WTC11 (cell line): ENCODE data around the gene ZNF740. TPM values are rescaled to one million over a fixed set of nuclear protein-coding genes. Genes with fewer than 3 reads are reported as not detected.

Source experiments
- ATAC-seq: fragments of 200-7000 bp; cut with Tn5 transposase; 2 replicates; pipeline ENCODE4 v1.10.0; 2021; ENCODE audit warnings: mild to moderate bottlenecking, moderate library complexity
- CTCF ChIA-PET: fragments of 300-600 bp; sonication (Branson Sonifier 250); formaldehyde crosslinking; loops from one replicate; lab custom pipeline; 2021; ENCODE audit warnings: antibody characterized with exemption; lab: Charles Lee
- POLR2A ChIA-PET: fragments of 350-600 bp; sonication (Branson Sonifier 250); formaldehyde crosslinking; loops from one replicate; lab custom pipeline; 2021; ENCODE audit warnings: antibody characterized with exemption; lab: Charles Lee
- DNase-seq: peaks from one replicate; pipeline ENCODE4 v3.0.0; 2021; ENCODE audit warnings: low spot score
- H3K27ac Mint-ChIP-seq: 2 replicates; pipeline ENCODE4 v1.8.0; 2021; ENCODE audit warnings: mixed read lengths
- H3K27me3 Mint-ChIP-seq: 2 replicates; pipeline ENCODE4 v1.8.0; 2021; ENCODE audit warnings: low read depth, mild to moderate bottlenecking, moderate library complexity, mixed read lengths
- H3K36me3 Mint-ChIP-seq: 2 replicates; pipeline ENCODE4 v1.8.0; 2021; ENCODE audit warnings: mixed read lengths
- H3K4me1 Mint-ChIP-seq: 2 replicates; pipeline ENCODE4 v1.8.0; 2022; ENCODE audit warnings: mixed read lengths
- H3K4me3 Mint-ChIP-seq: 2 replicates; pipeline ENCODE4 v1.8.0; 2021; ENCODE audit warnings: mild to moderate bottlenecking, moderate library complexity, mixed read lengths
- H3K9me3 Mint-ChIP-seq: 2 replicates; pipeline ENCODE4 v1.8.0; 2021; ENCODE audit warnings: mixed read lengths
- FOXP1 ChIP-seq: sonication (generic); formaldehyde crosslinking; IDR thresholded peaks from 2 replicates; pipeline ENCODE4 v1.8.0; 2022; ENCODE audit warnings: missing genetic modification reagents, mild to moderate bottlenecking, moderate library complexity, borderline replicate concordance
- GTF2I ChIP-seq: fragments of 250-450 bp; sonication (Bioruptor Pico); conservative IDR thresholded peaks from 2 replicates; pipeline ENCODE4 v1.4.0; 2021; ENCODE audit warnings: mild to moderate bottlenecking
- HMGA2 ChIP-seq: fragments of 250-450 bp; sonication (Bioruptor Pico); IDR thresholded peaks from 2 replicates; pipeline ENCODE4 v1.4.0; 2021; ENCODE audit warnings: mild to moderate bottlenecking, moderate library complexity
- JUN ChIP-seq: sonication (generic); formaldehyde crosslinking; IDR thresholded peaks from 2 replicates; pipeline ENCODE4 v1.8.0; 2023; ENCODE audit warnings: mild to moderate bottlenecking, missing genetic modification reagents
- KAT7 ChIP-seq: sonication (generic); formaldehyde crosslinking; IDR thresholded peaks from 2 replicates; pipeline ENCODE4 v1.8.1; 2023; ENCODE audit warnings: missing genetic modification reagents, mild to moderate bottlenecking, borderline replicate concordance
- NFE2L1 ChIP-seq: sonication (generic); formaldehyde crosslinking; IDR thresholded peaks from 2 replicates; pipeline ENCODE4 v1.8.1; 2023; ENCODE audit warnings: missing genetic modification reagents
- NFYB ChIP-seq: sonication (generic); formaldehyde crosslinking; conservative IDR thresholded peaks from 2 replicates; pipeline ENCODE4 v1.8.0; 2022; ENCODE audit warnings: low read depth, missing genetic modification reagents
- PRRX2 ChIP-seq: fragments of 250-450 bp; sonication (Bioruptor Pico); IDR thresholded peaks from 2 replicates; pipeline ENCODE4 v1.8.0; 2021; ENCODE audit warnings: mild to moderate bottlenecking
- ZNF416 ChIP-seq: fragments of 250-450 bp; sonication (Bioruptor Pico); IDR thresholded peaks from 2 replicates; pipeline ENCODE4 v1.9.0; 2021; ENCODE audit warnings: mild to moderate bottlenecking, inconsistent platforms
- total RNA-seq: library from RNA; stranded (reverse); gene quantifications from 3 replicates; pipeline ENCODE4 v1.2.3, GENCODE V29; 2021
- TF ChIP-seq, protein P1 (sequence below): fragments of 250-450 bp; sonication (Bioruptor Pico); conservative IDR thresholded peaks from 2 replicates; pipeline ENCODE4 v1.9.0; 2021; ENCODE audit warnings: mild to moderate bottlenecking
- TF ChIP-seq, protein P2 (sequence below): sonication (generic); formaldehyde crosslinking; IDR thresholded peaks from 2 replicates; pipeline ENCODE4 v1.8.1; 2023; ENCODE audit warnings: mild to moderate bottlenecking, missing genetic modification reagents
- TF ChIP-seq, protein P3 (sequence below): fragments of 250-450 bp; sonication (Bioruptor Pico); IDR thresholded peaks from 2 replicates; pipeline ENCODE4 v1.9.0; 2021; ENCODE audit warnings: mild to moderate bottlenecking, borderline replicate concordance
- TF ChIP-seq, protein P4 (sequence below): sonication (generic); formaldehyde crosslinking; IDR thresholded peaks from 2 replicates; pipeline ENCODE4 v1.8.1; 2022; ENCODE audit warnings: missing genetic modification reagents, borderline replicate concordance
- TF ChIP-seq, protein P5 (sequence below): sonication (generic); formaldehyde crosslinking; IDR thresholded peaks from 2 replicates; pipeline ENCODE4 v1.8.0; 2022; ENCODE audit warnings: mild to moderate bottlenecking, missing genetic modification reagents

The ZNF740 gene
- total RNA-seq, 1 experiment from 2014 or later: 26.6 TPM

DNA sequence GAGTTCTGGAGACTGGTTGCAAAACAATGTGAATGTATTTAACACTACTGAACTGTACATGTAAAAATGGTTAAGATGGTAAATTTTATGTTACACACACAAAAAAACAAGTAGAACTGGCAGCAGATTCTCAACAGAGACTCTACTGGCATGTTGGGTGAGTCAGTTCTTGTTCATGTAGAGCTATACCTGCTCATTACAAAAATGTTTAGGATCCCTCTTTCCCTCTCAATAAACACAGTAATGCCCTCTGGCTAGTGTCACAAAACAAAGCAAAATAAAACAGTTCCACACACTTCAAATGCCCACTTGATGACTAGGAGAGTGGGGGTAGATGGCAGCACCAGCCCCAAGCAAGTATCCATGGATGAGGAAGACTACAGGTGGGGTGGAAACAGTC is 13.7 kb upstream of the ZNF740 start (continued):
- TF ChIP-seq, protein P1, sequence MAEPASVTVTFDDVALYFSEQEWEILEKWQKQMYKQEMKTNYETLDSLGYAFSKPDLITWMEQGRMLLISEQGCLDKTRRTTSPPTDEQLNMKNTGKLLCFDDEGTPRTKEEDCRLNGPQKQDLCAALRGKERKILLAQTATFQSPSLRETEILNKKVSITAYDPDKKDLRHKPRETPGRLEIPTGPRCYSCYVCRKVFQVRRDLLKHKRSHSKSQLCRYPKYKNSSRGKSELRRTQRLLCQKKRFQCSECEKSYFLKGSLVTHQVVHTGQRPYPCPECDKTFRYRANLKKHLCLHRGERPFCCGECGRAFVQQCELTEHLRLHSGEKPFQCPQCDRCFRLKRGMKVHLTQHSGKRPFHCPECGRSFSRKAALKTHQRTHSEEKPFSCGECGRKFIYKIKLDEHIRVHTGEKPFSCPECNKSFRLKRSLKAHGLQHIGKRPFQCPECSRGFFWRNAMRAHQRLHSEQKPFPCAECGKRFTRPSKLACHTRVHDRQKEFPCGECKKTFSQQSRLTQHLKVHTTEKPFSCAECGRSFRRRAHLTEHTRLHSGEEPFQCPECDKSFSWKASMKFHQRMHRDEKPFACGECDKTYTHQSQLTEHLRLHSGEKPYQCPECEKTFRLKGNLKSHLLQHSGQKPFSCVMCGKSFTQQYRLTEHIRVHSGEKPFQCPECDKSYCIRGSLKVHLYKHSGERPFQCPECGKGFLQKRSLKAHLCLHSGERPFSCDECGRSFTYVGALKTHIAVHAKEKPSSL (CRISPR knock-in tag): no peak
- TF ChIP-seq, protein P2, sequence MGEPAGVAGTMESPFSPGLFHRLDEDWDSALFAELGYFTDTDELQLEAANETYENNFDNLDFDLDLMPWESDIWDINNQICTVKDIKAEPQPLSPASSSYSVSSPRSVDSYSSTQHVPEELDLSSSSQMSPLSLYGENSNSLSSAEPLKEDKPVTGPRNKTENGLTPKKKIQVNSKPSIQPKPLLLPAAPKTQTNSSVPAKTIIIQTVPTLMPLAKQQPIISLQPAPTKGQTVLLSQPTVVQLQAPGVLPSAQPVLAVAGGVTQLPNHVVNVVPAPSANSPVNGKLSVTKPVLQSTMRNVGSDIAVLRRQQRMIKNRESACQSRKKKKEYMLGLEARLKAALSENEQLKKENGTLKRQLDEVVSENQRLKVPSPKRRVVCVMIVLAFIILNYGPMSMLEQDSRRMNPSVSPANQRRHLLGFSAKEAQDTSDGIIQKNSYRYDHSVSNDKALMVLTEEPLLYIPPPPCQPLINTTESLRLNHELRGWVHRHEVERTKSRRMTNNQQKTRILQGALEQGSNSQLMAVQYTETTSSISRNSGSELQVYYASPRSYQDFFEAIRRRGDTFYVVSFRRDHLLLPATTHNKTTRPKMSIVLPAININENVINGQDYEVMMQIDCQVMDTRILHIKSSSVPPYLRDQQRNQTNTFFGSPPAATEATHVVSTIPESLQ: no peak
- TF ChIP-seq HMGA2 (CRISPR knock-in tag) (no peak), ZNF416 (CRISPR knock-in tag) (no peak), NFYB (no peak)

DNA sequence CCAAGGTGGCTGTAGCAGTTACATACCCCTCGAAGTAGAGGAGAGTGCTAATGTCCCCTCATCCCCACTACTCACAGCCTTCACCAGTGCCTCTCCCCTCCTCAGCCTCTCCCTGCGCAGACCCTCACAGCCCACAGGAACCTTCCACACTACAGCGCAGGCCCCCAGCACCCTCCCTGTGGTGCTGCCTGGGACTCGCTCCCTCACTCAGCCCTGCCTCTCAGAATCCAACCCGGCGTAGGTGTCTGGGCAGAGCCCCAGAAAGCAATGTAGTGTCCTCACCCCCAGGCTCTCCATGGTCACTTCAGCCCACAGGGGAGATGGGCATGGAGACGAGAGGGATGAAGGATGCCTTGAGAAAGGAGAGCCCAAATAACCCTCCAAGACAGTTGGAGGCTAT is 10.9 kb upstream of the ZNF740 start:
- Mint-ChIP-seq H3K4me3 (no peak overlapping the region), H3K27ac (no peak overlapping the region), H3K36me3 (no peaks in the 10 kb centered on the region), H3K27me3 (peaks cover 91% of the 10 kb centered on the region), H3K4me1 (0 out of 2 replicates have a peak, but pooled peaks cover 5% of the 10 kb centered on the region), H3K9me3 (no peaks in the 10 kb centered on the region)
- ChIA-PET POLR2A (no interaction called here), CTCF (interaction anchor here (1.2 kb wide), 1 partner anchor 10 kb away, joined by 5 read pairs; no protein-coding TSS in a partner anchor)
- ATAC-seq (no peak), DNase-seq (no peak)
- TF ChIP-seq, protein P3, sequence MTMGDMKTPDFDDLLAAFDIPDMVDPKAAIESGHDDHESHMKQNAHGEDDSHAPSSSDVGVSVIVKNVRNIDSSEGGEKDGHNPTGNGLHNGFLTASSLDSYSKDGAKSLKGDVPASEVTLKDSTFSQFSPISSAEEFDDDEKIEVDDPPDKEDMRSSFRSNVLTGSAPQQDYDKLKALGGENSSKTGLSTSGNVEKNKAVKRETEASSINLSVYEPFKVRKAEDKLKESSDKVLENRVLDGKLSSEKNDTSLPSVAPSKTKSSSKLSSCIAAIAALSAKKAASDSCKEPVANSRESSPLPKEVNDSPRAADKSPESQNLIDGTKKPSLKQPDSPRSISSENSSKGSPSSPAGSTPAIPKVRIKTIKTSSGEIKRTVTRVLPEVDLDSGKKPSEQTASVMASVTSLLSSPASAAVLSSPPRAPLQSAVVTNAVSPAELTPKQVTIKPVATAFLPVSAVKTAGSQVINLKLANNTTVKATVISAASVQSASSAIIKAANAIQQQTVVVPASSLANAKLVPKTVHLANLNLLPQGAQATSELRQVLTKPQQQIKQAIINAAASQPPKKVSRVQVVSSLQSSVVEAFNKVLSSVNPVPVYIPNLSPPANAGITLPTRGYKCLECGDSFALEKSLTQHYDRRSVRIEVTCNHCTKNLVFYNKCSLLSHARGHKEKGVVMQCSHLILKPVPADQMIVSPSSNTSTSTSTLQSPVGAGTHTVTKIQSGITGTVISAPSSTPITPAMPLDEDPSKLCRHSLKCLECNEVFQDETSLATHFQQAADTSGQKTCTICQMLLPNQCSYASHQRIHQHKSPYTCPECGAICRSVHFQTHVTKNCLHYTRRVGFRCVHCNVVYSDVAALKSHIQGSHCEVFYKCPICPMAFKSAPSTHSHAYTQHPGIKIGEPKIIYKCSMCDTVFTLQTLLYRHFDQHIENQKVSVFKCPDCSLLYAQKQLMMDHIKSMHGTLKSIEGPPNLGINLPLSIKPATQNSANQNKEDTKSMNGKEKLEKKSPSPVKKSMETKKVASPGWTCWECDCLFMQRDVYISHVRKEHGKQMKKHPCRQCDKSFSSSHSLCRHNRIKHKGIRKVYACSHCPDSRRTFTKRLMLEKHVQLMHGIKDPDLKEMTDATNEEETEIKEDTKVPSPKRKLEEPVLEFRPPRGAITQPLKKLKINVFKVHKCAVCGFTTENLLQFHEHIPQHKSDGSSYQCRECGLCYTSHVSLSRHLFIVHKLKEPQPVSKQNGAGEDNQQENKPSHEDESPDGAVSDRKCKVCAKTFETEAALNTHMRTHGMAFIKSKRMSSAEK (CRISPR knock-in tag): no peak
- TF ChIP-seq KAT7 (CRISPR knock-in tag) (no peak), NFE2L1 (no peak), GTF2I (no peak), FOXP1 (no peak), JUN (CRISPR knock-in tag) (no peak), PRRX2 (CRISPR knock-in tag) (no peak)
- TF ChIP-seq, protein P4, sequence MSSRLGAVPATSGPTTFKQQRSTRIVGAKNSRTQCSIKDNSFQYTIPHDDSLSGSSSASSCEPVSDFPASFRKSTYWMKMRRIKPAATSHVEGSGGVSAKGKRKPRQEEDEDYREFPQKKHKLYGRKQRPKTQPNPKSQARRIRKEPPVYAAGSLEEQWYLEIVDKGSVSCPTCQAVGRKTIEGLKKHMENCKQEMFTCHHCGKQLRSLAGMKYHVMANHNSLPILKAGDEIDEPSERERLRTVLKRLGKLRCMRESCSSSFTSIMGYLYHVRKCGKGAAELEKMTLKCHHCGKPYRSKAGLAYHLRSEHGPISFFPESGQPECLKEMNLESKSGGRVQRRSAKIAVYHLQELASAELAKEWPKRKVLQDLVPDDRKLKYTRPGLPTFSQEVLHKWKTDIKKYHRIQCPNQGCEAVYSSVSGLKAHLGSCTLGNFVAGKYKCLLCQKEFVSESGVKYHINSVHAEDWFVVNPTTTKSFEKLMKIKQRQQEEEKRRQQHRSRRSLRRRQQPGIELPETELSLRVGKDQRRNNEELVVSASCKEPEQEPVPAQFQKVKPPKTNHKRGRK (CRISPR knock-in tag): no peak
- TF ChIP-seq, protein P5, sequence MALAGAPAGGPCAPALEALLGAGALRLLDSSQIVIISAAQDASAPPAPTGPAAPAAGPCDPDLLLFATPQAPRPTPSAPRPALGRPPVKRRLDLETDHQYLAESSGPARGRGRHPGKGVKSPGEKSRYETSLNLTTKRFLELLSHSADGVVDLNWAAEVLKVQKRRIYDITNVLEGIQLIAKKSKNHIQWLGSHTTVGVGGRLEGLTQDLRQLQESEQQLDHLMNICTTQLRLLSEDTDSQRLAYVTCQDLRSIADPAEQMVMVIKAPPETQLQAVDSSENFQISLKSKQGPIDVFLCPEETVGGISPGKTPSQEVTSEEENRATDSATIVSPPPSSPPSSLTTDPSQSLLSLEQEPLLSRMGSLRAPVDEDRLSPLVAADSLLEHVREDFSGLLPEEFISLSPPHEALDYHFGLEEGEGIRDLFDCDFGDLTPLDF (CRISPR knock-in tag): no peak
